GM12878 (cell line): Measurements from ENCODE around the gene SSMEM1. TPM values are rescaled to one million over a fixed set of nuclear protein-coding genes. Genes with fewer than 3 reads are reported as not detected.

ENCODE experiments used
- ATF7 ChIP-seq: fragments of 450-650 bp; IDR thresholded peaks from 2 replicates; pipeline ENCODE4 v1.6.1; 2016; ENCODE audit warnings: low read depth, mild to moderate bottlenecking
- BMI1 ChIP-seq: fragments of 450-650 bp; IDR thresholded peaks from 2 replicates; pipeline ENCODE4 v1.6.1; 2016; ENCODE audit warnings: mild to moderate bottlenecking, moderate library complexity, borderline replicate concordance
- BRCA1 ChIP-seq: IDR thresholded peaks from 2 replicates; pipeline ENCODE4 v1.6.1; 2011; ENCODE audit warnings: low read depth, low read length, improper control_type of control experiment
- CHD1 ChIP-seq: IDR thresholded peaks from 2 replicates; pipeline ENCODE4 v1.6.1; 2012; ENCODE audit warnings: low read depth, low read length, improper control_type of control experiment
- DPF2 ChIP-seq: fragments of 450-650 bp; IDR thresholded peaks from 2 replicates; pipeline ENCODE4 v1.6.1; 2017; ENCODE audit warnings: mild to moderate bottlenecking
- FOS ChIP-seq: IDR thresholded peaks from 3 replicates; pipeline ENCODE4 v1.6.1; 2011; ENCODE audit warnings: borderline replicate concordance; ENCODE audit not compliant: insufficient read length; ENCODE audit errors: extremely low read depth
- MTA2 ChIP-seq: fragments of 450-650 bp; IDR thresholded peaks from 2 replicates; pipeline ENCODE4 v1.6.1; 2016; ENCODE audit warnings: low read depth, mild to moderate bottlenecking, moderate library complexity
- POLR2AphosphoS5 ChIP-seq: IDR thresholded peaks from 2 replicates; pipeline ENCODE4 v1.6.1; 2011; ENCODE audit warnings: mild to moderate bottlenecking, low read length, inconsistent platforms
- RCOR1 ChIP-seq: conservative IDR thresholded peaks from 2 replicates; pipeline ENCODE4 v1.6.1; 2012; ENCODE audit warnings: low read depth, low read length, improper control_type of control experiment
- RELA ChIP-seq: fragments of 450-650 bp; IDR thresholded peaks from 2 replicates; pipeline ENCODE4 v1.8.0; 2014; ENCODE audit warnings: borderline replicate concordance; ENCODE audit not compliant: partially characterized antibody
- SMAD1 ChIP-seq: fragments of 450-650 bp; IDR thresholded peaks from 2 replicates; pipeline ENCODE4 v1.6.1; 2018; ENCODE audit warnings: mild to moderate bottlenecking, low read depth; ENCODE audit not compliant: partially characterized antibody
- SREBF1 ChIP-seq: IDR thresholded peaks from 2 replicates; pipeline ENCODE4 v1.6.1; 2012; ENCODE audit warnings: mild to moderate bottlenecking, low read length
- ZNF384 ChIP-seq: IDR thresholded peaks from 2 replicates; pipeline ENCODE4 v1.6.1; 2012; ENCODE audit warnings: low read depth, mild to moderate bottlenecking, low read length, improper control_type of control experiment, borderline replicate concordance
- polyA plus RNA-seq, 11 experiments: library from polyadenylated mRNA; depleted of rRNA in 4 of 11; unstranded in 6 of 11; stranded (reverse) in 5 of 11; fragments of >200 nt; fragmentation: Nextera tagmentation in 4 of 11; fragmentation: Illumina TruSeq in 1 of 11; extraction: Ambion mirVana in 4 of 11; extraction: Trizol in 1 of 11; gene quantifications; 1 replicate in 1 of 11; 2 replicates in 10 of 11; pipeline versions ENCODE4 v1.2.1 to v1.2.3, GENCODE V29; 2011 to 2016; ENCODE audit warnings: inconsistent platforms in 2 of 11, missing spikeins in 2 of 11, low read depth in 1 of 11
- total RNA-seq, 4 experiments: library from RNA; depleted of rRNA in 3 of 4; stranded (reverse); fragments of >200 nt in 3 of 4; fragmentation: Illumina TruSeq in 1 of 4; extraction: Trizol in 1 of 4; gene quantifications; 2 replicates each; pipeline versions ENCODE4 v1.2.1 to v1.2.3, GENCODE V29; 2013 to 2021
- TF ChIP-seq, protein P1 (sequence below): IDR thresholded peaks from 2 replicates; pipeline ENCODE4 v1.6.1; 2012; ENCODE audit warnings: low read length, inconsistent platforms
- TF ChIP-seq, protein P2 (sequence below): fragments of 150-350 bp; IDR thresholded peaks from 2 replicates; pipeline ENCODE4 v1.6.1; 2014; ENCODE audit warnings: mild to moderate bottlenecking, low read depth, low read length
- TF ChIP-seq, protein P3 (sequence below): fragments of 450-650 bp; IDR thresholded peaks from 2 replicates; pipeline ENCODE4 v1.6.1; 2017; ENCODE audit warnings: mild to moderate bottlenecking
- TF ChIP-seq, protein P4 (sequence below): fragments of 450-650 bp; IDR thresholded peaks from 2 replicates; pipeline ENCODE4 v1.6.1; 2017; ENCODE audit warnings: mild to moderate bottlenecking, moderate library complexity
- TF ChIP-seq, protein P5 (sequence below): fragments of 450-650 bp; IDR thresholded peaks from 2 replicates; pipeline ENCODE4 v1.6.1; 2018; ENCODE audit warnings: borderline replicate concordance, mild to moderate bottlenecking; ENCODE audit not compliant: partially characterized antibody

Gene SSMEM1
- total and polyA plus RNA-seq, 10 of the 15 experiments (the other 5 are each of a cell fraction or from before 2014, with no cell fraction given): not detected

DNA sequence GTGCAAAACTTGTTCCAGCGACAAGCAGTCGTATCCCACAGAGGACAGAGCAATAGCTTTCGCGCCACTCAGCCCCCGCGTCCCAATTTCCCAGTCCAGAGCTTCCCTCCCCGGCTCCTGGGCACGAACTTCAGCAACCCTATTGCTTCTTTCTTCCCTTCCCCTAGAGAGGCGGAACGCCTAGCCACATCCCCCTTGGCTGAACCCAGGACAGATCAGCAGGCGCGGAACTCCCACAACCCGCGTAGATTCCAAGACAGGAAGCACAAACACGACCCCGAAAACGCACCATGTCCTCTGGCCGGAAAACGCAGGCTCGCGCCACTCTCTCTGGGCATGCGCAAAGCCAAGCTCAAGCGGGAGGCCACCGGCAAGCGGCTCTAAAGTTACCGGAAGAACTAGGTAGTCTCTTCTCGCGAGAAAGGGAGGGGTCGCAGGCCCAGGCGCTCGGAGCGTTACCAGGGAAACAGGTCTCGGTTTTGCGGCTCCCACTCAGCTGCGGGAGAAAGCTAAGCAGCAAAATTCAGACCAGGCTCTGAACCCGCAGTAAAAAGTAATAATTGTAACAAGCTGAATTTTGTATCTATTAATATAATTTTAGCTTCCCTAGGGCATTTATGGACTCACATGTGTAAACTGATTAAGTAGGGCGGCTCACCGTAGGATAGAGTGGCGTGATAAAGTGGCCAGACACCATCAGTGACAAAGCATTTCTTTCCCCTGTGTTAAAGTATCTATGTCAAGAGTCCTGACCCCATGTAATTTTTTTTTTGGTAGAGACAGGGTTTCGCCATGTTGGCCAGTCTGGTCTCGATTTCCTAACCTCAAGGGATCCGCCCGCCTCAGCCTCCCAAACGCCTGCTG lies 2.3 kb upstream of the SSMEM1 start, which contains the start of gene TMEM209 (continued):
- TF ChIP-seq, protein P1, sequence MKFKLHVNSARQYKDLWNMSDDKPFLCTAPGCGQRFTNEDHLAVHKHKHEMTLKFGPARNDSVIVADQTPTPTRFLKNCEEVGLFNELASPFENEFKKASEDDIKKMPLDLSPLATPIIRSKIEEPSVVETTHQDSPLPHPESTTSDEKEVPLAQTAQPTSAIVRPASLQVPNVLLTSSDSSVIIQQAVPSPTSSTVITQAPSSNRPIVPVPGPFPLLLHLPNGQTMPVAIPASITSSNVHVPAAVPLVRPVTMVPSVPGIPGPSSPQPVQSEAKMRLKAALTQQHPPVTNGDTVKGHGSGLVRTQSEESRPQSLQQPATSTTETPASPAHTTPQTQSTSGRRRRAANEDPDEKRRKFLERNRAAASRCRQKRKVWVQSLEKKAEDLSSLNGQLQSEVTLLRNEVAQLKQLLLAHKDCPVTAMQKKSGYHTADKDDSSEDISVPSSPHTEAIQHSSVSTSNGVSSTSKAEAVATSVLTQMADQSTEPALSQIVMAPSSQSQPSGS: peak; percentile 54; the same call in 1 of the 2 replicates
- TF ChIP-seq MTA2 (0 out of 2 replicates have a peak, but pooled peaks have one; percentile 34), ATF7 (no peak; the same call in 1 of the 2 replicates), SREBF1 (no peak), RCOR1 (peak; percentile 100), SMAD1 (peak; percentile 14), BMI1 (peak; percentile 89; the same call in 1 of the 2 replicates), DPF2 (no peak), BRCA1 (peak; percentile 99), RELA (peak; percentile 73), POLR2AphosphoS5 (peak; percentile 99), CHD1 (no peak), FOS (no peak), ZNF384 (no peak)
- TF ChIP-seq, protein P2, sequence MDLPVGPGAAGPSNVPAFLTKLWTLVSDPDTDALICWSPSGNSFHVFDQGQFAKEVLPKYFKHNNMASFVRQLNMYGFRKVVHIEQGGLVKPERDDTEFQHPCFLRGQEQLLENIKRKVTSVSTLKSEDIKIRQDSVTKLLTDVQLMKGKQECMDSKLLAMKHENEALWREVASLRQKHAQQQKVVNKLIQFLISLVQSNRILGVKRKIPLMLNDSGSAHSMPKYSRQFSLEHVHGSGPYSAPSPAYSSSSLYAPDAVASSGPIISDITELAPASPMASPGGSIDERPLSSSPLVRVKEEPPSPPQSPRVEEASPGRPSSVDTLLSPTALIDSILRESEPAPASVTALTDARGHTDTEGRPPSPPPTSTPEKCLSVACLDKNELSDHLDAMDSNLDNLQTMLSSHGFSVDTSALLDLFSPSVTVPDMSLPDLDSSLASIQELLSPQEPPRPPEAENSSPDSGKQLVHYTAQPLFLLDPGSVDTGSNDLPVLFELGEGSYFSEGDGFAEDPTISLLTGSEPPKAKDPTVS: peak; percentile 13; the same call in 1 of the 2 replicates
- TF ChIP-seq, protein P3, sequence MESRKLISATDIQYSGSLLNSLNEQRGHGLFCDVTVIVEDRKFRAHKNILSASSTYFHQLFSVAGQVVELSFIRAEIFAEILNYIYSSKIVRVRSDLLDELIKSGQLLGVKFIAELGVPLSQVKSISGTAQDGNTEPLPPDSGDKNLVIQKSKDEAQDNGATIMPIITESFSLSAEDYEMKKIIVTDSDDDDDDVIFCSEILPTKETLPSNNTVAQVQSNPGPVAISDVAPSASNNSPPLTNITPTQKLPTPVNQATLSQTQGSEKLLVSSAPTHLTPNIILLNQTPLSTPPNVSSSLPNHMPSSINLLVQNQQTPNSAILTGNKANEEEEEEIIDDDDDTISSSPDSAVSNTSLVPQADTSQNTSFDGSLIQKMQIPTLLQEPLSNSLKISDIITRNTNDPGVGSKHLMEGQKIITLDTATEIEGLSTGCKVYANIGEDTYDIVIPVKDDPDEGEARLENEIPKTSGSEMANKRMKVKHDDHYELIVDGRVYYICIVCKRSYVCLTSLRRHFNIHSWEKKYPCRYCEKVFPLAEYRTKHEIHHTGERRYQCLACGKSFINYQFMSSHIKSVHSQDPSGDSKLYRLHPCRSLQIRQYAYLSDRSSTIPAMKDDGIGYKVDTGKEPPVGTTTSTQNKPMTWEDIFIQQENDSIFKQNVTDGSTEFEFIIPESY: no peak
- TF ChIP-seq, protein P4, sequence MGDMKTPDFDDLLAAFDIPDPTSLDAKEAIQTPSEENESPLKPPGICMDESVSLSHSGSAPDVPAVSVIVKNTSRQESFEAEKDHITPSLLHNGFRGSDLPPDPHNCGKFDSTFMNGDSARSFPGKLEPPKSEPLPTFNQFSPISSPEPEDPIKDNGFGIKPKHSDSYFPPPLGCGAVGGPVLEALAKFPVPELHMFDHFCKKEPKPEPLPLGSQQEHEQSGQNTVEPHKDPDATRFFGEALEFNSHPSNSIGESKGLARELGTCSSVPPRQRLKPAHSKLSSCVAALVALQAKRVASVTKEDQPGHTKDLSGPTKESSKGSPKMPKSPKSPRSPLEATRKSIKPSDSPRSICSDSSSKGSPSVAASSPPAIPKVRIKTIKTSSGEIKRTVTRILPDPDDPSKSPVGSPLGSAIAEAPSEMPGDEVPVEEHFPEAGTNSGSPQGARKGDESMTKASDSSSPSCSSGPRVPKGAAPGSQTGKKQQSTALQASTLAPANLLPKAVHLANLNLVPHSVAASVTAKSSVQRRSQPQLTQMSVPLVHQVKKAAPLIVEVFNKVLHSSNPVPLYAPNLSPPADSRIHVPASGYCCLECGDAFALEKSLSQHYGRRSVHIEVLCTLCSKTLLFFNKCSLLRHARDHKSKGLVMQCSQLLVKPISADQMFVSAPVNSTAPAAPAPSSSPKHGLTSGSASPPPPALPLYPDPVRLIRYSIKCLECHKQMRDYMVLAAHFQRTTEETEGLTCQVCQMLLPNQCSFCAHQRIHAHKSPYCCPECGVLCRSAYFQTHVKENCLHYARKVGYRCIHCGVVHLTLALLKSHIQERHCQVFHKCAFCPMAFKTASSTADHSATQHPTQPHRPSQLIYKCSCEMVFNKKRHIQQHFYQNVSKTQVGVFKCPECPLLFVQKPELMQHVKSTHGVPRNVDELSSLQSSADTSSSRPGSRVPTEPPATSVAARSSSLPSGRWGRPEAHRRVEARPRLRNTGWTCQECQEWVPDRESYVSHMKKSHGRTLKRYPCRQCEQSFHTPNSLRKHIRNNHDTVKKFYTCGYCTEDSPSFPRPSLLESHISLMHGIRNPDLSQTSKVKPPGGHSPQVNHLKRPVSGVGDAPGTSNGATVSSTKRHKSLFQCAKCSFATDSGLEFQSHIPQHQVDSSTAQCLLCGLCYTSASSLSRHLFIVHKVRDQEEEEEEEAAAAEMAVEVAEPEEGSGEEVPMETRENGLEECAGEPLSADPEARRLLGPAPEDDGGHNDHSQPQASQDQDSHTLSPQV: no peak
- TF ChIP-seq, protein P5, sequence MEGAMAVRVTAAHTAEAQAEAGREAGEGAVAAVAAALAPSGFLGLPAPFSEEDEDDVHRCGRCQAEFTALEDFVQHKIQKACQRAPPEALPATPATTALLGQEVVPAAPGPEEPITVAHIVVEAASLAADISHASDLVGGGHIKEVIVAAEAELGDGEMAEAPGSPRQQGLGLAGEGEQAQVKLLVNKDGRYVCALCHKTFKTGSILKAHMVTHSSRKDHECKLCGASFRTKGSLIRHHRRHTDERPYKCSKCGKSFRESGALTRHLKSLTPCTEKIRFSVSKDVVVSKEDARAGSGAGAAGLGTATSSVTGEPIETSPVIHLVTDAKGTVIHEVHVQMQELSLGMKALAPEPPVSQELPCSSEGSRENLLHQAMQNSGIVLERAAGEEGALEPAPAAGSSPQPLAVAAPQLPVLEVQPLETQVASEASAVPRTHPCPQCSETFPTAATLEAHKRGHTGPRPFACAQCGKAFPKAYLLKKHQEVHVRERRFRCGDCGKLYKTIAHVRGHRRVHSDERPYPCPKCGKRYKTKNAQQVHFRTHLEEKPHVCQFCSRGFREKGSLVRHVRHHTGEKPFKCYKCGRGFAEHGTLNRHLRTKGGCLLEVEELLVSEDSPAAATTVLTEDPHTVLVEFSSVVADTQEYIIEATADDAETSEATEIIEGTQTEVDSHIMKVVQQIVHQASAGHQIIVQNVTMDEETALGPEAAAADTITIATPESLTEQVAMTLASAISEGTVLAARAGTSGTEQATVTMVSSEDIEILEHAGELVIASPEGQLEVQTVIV: peak; percentile 77
